ENCODE data around the gene TBC1D22A. TPM values are rescaled to one million over a fixed set of nuclear protein-coding genes. Genes with fewer than 3 reads are reported as not detected.

The TBC1D22A gene
- total and polyA plus RNA-seq, 9 of the 15 experiments (the other 6 are each of a cell fraction or from before 2014, with no cell fraction given), result 0.20 to 11.5 (median 5.2) TPM

- TF ChIP-seq, protein P1, sequence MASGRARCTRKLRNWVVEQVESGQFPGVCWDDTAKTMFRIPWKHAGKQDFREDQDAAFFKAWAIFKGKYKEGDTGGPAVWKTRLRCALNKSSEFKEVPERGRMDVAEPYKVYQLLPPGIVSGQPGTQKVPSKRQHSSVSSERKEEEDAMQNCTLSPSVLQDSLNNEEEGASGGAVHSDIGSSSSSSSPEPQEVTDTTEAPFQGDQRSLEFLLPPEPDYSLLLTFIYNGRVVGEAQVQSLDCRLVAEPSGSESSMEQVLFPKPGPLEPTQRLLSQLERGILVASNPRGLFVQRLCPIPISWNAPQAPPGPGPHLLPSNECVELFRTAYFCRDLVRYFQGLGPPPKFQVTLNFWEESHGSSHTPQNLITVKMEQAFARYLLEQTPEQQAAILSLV (tag; IDR thresholded peaks at IDR 0.05), result no peak
- TF ChIP-seq STAG1 (CRISPR knock-in tag; IDR thresholded peaks at IDR 0.05; ENCODE audit: borderline replicate concordance) (no peak), ZNF384 (IDR thresholded peaks at IDR 0.05; ENCODE audit: low read depth, low read length) (no peak)
These were observed 388.6 kb downstream of the TBC1D22A start (continued) for GRCh38 chr22:47151064-47151463.

- FAIRE-seq, result no peak
- no peak overlapping the region for H3K4me3 ChIP-seq
- intact Hi-C loops (cut with micrococcal nuclease), result no loop called here
- H3K4me2 ChIP-seq (ENCODE audit: insufficient read depth, low read length), result no peak overlapping the region
- H2AFZ ChIP-seq (ENCODE audit: low read depth, low read length), result no peak overlapping the region
- WGBS (ENCODE audit: insufficient coverage, low coverage, missing lambda C conversion rate), result 23% methylated on average over 4 of the region's 10 CpGs
- no peaks in the 10 kb centered on the region for H3K36me3 ChIP-seq (ENCODE audit: control insufficient read depth, insufficient read depth, low read length)
- H3K27me3 ChIP-seq (ENCODE audit: control insufficient read depth in 2 of 2, insufficient read depth in 2 of 2, low read length in 2 of 2), result no peaks in the 10 kb centered on the region
- peaks cover 6% of the 10 kb centered on the region; the same call in 1 of the 2 replicates for H4K20me1 ChIP-seq (replicated peaks; ENCODE audit: control insufficient read depth, insufficient read depth, low read length)
- ChIA-PET POLR2A (interaction anchor here (0.7 to 1.2 kb wide), 2 partner anchors 10 to 11 kb away, joined by 3 to 4 read pairs; no protein-coding TSS in a partner anchor), CTCF (ENCODE audit: low intra/inter-chr PET ratio) (no interaction called here)
- H3K9me3 ChIP-seq (replicated peaks; ENCODE audit: control insufficient read depth, insufficient read depth, low read depth, low read length), result no peaks in the 10 kb centered on the region
- H3K4me1 ChIP-seq (replicated peaks in 1 of 2; ENCODE audit: control insufficient read depth in 2 of 2, insufficient read depth in 2 of 2, low read length in 2 of 2), result peaks cover 0 to 15% of the 10 kb centered on the region in 2 experiments; a peak in 2 of 5 replicates
- no peaks in the 10 kb centered on the region for H3K9me1 ChIP-seq (ENCODE audit: control insufficient read depth, insufficient read depth, low read length)
- in situ Hi-C loops (cut with MboI), result no loop called here
- no peak overlapping the region for H3K27ac ChIP-seq (ENCODE audit: extremely low read depth, low read depth, low read length)
- no TSS peak for BruUV-seq (replicated peaks)
- H3K9ac ChIP-seq (ENCODE audit: insufficient read depth in 1 of 2, low read depth in 2 of 2, low read length in 2 of 2), result no peak overlapping the region; a peak in 1 of 4 replicates
- TF ChIP-seq ZBTB7A (IDR thresholded peaks at IDR 0.05; ENCODE audit: borderline replicate concordance, control insufficient read depth, low read depth, low read length), result 0 out of 2 replicates have a peak, but pooled peaks have one; percentile 30
- TF ChIP-seq ZNF431 (CRISPR knock-in tag; IDR thresholded peaks at IDR 0.05), result no peak
- DNase-seq (ENCODE audit: extremely low read depth in 1 of 4, low spot score in 3 of 4), result peak in 1 of 4 experiments; percentile 7
- no peaks in the 10 kb centered on the region for H3K79me2 ChIP-seq (ENCODE audit: control insufficient read depth, insufficient read depth, low read length)
- ATAC-seq, result no peak; the same call in 2 of the 3 replicates
These were observed 389.0 kb downstream of the TBC1D22A start for GRCh38 chr22:47151490-47151889.

All from K562 (cell line).